H1 (cell line): ENCODE data around the gene PXK. TPM values are rescaled to one million over a fixed set of nuclear protein-coding genes. Genes with fewer than 3 reads are reported as not detected.

Experiments used
- CTCF ChIA-PET: fragments of 300-600 bp; sonication (Branson Sonifier 250); formaldehyde crosslinking; loops from one replicate; lab custom pipeline; 2021; ENCODE audit not compliant: partially characterized antibody; lab: Charles Lee
- POLR2A ChIA-PET: fragments of 300-600 bp; sonication (Branson Sonifier 250); formaldehyde crosslinking; loops from one replicate; lab custom pipeline; 2021; ENCODE audit warnings: inconsistent platforms; ENCODE audit not compliant: partially characterized antibody; lab: Charles Lee
- DNase-seq, 2 experiments: peaks; one replicate each; pipeline versions ENCODE4 v3.0.0 to v3.0.0-alpha.2; 2010 to 2022; ENCODE audit warnings: low spot score in 2 of 2, low read depth in 1 of 2, mixed read lengths in 1 of 2
- FAIRE-seq: peaks from 2 replicates; lab custom pipeline; 2011; peaks lifted over from hg19 to GRCh38; lab: Jason Lieb, UNC
- H2AFZ ChIP-seq: 2 replicates; pipeline ENCODE4 v1.8.1; 2012; ENCODE audit warnings: low read length, inconsistent platforms
- H2AK5ac ChIP-seq: 2 replicates; pipeline ENCODE4 v1.6.1; 2013; ENCODE audit warnings: low read depth, low read length
- H2BK120ac ChIP-seq: replicated peaks from 2 replicates; pipeline ENCODE3; 2013; ENCODE audit warnings: low read depth, low read length, inconsistent platforms
- H2BK12ac ChIP-seq: 2 replicates; pipeline ENCODE4 v1.6.1; 2013; ENCODE audit warnings: low read depth, low read length
- H2BK15ac ChIP-seq: 2 replicates; pipeline ENCODE4 v1.6.1; 2013; ENCODE audit warnings: low read length
- H2BK20ac ChIP-seq: 2 replicates; pipeline ENCODE4 v1.6.1; 2013; ENCODE audit warnings: low read length
- H2BK5ac ChIP-seq: 2 replicates; pipeline ENCODE4 v1.6.1; 2013; ENCODE audit warnings: low read depth, low read length
- H3K14ac ChIP-seq: 2 replicates; pipeline ENCODE4 v1.6.1; 2013; ENCODE audit warnings: inconsistent platforms; ENCODE audit not compliant: insufficient read length
- H3K18ac ChIP-seq: 2 replicates; pipeline ENCODE4 v1.6.1; 2013; ENCODE audit warnings: low read length; ENCODE audit errors: extremely low read depth
- H3K23ac ChIP-seq: 2 replicates; pipeline ENCODE4 v1.6.1; 2013; ENCODE audit warnings: inconsistent platforms; ENCODE audit not compliant: insufficient read length
- H3K23me2 ChIP-seq: 2 replicates; pipeline ENCODE4 v1.6.1; 2013; ENCODE audit warnings: low read depth, low read length
- H3K27ac ChIP-seq: 2 replicates; pipeline ENCODE4 v1.6.1; 2011; ENCODE audit warnings: low read depth, low read length, inconsistent platforms
- H3K27me3 ChIP-seq, 4 experiments: replicated peaks in 1 of 4; 1 replicate in 1 of 4; 2 replicates in 3 of 4; pipeline versions ENCODE4 v1.6.1 to v1.8.1; 2011 to 2013; ENCODE audit warnings: low read length in 3 of 4, mild to moderate bottlenecking in 3 of 4, inconsistent platforms in 2 of 4, mixed read lengths in 2 of 4, moderate library complexity in 1 of 4; ENCODE audit not compliant: control insufficient read depth in 3 of 4, insufficient read depth in 3 of 4; ENCODE audit errors: extremely low read depth in 1 of 4
- H3K36me3 ChIP-seq, 4 experiments: 2 replicates each; pipeline versions ENCODE4 v1.6.1 to v1.8.1; 2011 to 2013; ENCODE audit warnings: mild to moderate bottlenecking in 4 of 4, low read length in 3 of 4, moderate library complexity in 2 of 4, control low read depth in 1 of 4, inconsistent platforms in 1 of 4; ENCODE audit not compliant: insufficient read depth in 4 of 4, control insufficient read depth in 2 of 4
- H3K4ac ChIP-seq: replicated peaks from 2 replicates; pipeline ENCODE3; 2013; ENCODE audit warnings: low read length, low read depth, mixed read lengths, inconsistent platforms; ENCODE audit not compliant: insufficient read length
- H3K4me1 ChIP-seq, 4 experiments: replicated peaks in 1 of 4; 1 replicate in 1 of 4; 2 replicates in 3 of 4; pipeline versions ENCODE4 v1.6.1 to v1.8.1; 2011 to 2013; ENCODE audit warnings: low read length in 3 of 4, inconsistent platforms in 2 of 4, mixed read lengths in 1 of 4; ENCODE audit not compliant: insufficient read depth in 4 of 4, control insufficient read depth in 3 of 4
- H3K4me2 ChIP-seq, 2 experiments: 2 replicates each; pipeline versions ENCODE4 v1.6.1 to v1.8.1; 2011 to 2013; ENCODE audit warnings: low read depth in 2 of 2, low read length in 2 of 2, control low read depth in 1 of 2, inconsistent platforms in 1 of 2, mild to moderate bottlenecking in 1 of 2; ENCODE audit not compliant: insufficient read depth in 1 of 2
- H3K4me3 ChIP-seq, 4 experiments: fragments of 200-600, 300-600 bp in 1 of 4; sonication (generic), shearing (Covaris generic), sonication (Bioruptor Twin) in 1 of 4; 2 replicates each; pipeline versions ENCODE4 v1.5.1 to v1.8.1; 2011 to 2016; ENCODE audit warnings: low read length in 4 of 4, low read depth in 3 of 4, control low read depth in 2 of 4, inconsistent platforms in 2 of 4, mild to moderate bottlenecking in 2 of 4, mixed read lengths in 1 of 4, moderate library complexity in 1 of 4; ENCODE audit not compliant: insufficient read depth in 2 of 4; ENCODE audit errors: extremely low read depth in 1 of 4
- H3K56ac ChIP-seq: replicated peaks from 2 replicates; pipeline ENCODE3; 2013; ENCODE audit warnings: low read depth, mild to moderate bottlenecking, mixed read lengths, low read length, inconsistent platforms; ENCODE audit not compliant: insufficient read length
- H3K79me1 ChIP-seq: 2 replicates; pipeline ENCODE4 v1.6.1; 2013; ENCODE audit warnings: low read depth, low read length, control low read depth
- H3K79me2 ChIP-seq, 2 experiments: 2 replicates each; pipeline versions ENCODE4 v1.6.1 to v1.8.1; 2012 to 2013; ENCODE audit warnings: low read length in 2 of 2, mild to moderate bottlenecking in 2 of 2, inconsistent platforms in 1 of 2; ENCODE audit not compliant: insufficient read depth in 2 of 2, control insufficient read depth in 1 of 2
- H3K9ac ChIP-seq, 4 experiments: replicated peaks in 1 of 4; 1 replicate in 1 of 4; 2 replicates in 3 of 4; pipeline versions ENCODE4 v1.6.1 to v1.8.1; 2011 to 2013; ENCODE audit warnings: low read depth in 3 of 4, low read length in 3 of 4, control low read depth in 2 of 4, mild to moderate bottlenecking in 2 of 4, moderate library complexity in 2 of 4, inconsistent platforms in 1 of 4; ENCODE audit errors: extremely low read depth in 1 of 4
- H3K9me3 ChIP-seq, 2 experiments: 2 replicates each; pipeline versions ENCODE4 v1.6.1 to v1.8.1; 2012 to 2013; ENCODE audit warnings: mild to moderate bottlenecking in 2 of 2, moderate library complexity in 2 of 2, control low read depth in 1 of 2, inconsistent platforms in 1 of 2, low read depth in 1 of 2, low read length in 1 of 2, mixed read lengths in 1 of 2; ENCODE audit not compliant: insufficient read depth in 2 of 2
- H4K20me1 ChIP-seq, 2 experiments: replicated peaks in 1 of 2; 2 replicates each; pipeline versions ENCODE3 to v1.8.1; 2011 to 2013; ENCODE audit warnings: inconsistent platforms in 2 of 2, low read length in 2 of 2, mild to moderate bottlenecking in 1 of 2; ENCODE audit not compliant: insufficient read depth in 2 of 2, control insufficient read depth in 1 of 2
- H4K5ac ChIP-seq: 2 replicates; pipeline ENCODE4 v1.6.1; 2013; ENCODE audit warnings: low read length, low read depth, mixed read lengths, inconsistent platforms; ENCODE audit not compliant: insufficient read length
- H4K8ac ChIP-seq: 2 replicates; pipeline ENCODE4 v1.8.0; 2013; ENCODE audit warnings: mild to moderate bottlenecking, moderate library complexity, low read length, inconsistent platforms; ENCODE audit not compliant: insufficient read depth; ENCODE audit errors: extremely low read depth
- H4K91ac ChIP-seq: replicated peaks from 2 replicates; pipeline ENCODE3; 2013; ENCODE audit warnings: low read length, mixed read lengths, inconsistent platforms; ENCODE audit not compliant: insufficient read length
- CBX5 ChIP-seq: fragments of 300-800, 300-1000 bp; sonication (generic); IDR thresholded peaks from 2 replicates; pipeline ENCODE4 v1.7.1; 2016; ENCODE audit warnings: antibody characterized with exemption, low read length, low read depth
- EGR1 ChIP-seq: IDR thresholded peaks from 2 replicates; pipeline ENCODE4 v1.6.1; 2011; ENCODE audit warnings: low read depth, low read length, borderline replicate concordance
- JUND ChIP-seq: IDR thresholded peaks from 2 replicates; pipeline ENCODE4 v1.6.1; 2011; ENCODE audit warnings: mild to moderate bottlenecking, improper control_type of control experiment, low read length
- KDM4A ChIP-seq: IDR thresholded peaks from one replicate; pipeline ENCODE4 v1.7.1; 2012; ENCODE audit warnings: low read depth, mild to moderate bottlenecking, moderate library complexity, low read length, inconsistent platforms; ENCODE audit not compliant: severe bottlenecking
- NANOG ChIP-seq: IDR thresholded peaks from 2 replicates; pipeline ENCODE4 v1.6.1; 2011; ENCODE audit warnings: low read length, low read depth, mild to moderate bottlenecking, inconsistent platforms; ENCODE audit not compliant: insufficient read depth, poor library complexity, severe bottlenecking
- PHF8 ChIP-seq: fragments of 200-600 bp; sonication (generic); conservative IDR thresholded peaks from 2 replicates; pipeline ENCODE4 v1.7.1; 2012; ENCODE audit warnings: low read depth, mild to moderate bottlenecking, inconsistent platforms, low read length, moderate library complexity
- POLR2A ChIP-seq, 2 experiments: IDR thresholded peaks; 1 replicate in 1 of 2; 2 replicates in 1 of 2; pipeline ENCODE4 v1.6.1; 2011; ENCODE audit warnings: low read depth in 2 of 2, low read length in 2 of 2, mild to moderate bottlenecking in 2 of 2; ENCODE audit errors: control extremely low read depth in 1 of 2
- RAD21 ChIP-seq, 2 experiments: IDR thresholded peaks in 1 of 2; conservative IDR thresholded peaks in 1 of 2; 2 replicates each; pipeline ENCODE4 v1.6.1; 2011; ENCODE audit warnings: low read depth in 2 of 2, low read length in 2 of 2, improper control_type of control experiment in 1 of 2, inconsistent platforms in 1 of 2, mild to moderate bottlenecking in 1 of 2, moderate library complexity in 1 of 2
- RBBP5 ChIP-seq: IDR thresholded peaks from 2 replicates; pipeline ENCODE4 v1.7.1; 2012; ENCODE audit warnings: low read depth, mild to moderate bottlenecking, inconsistent platforms, low read length, moderate library complexity, borderline replicate concordance
- RXRA ChIP-seq: IDR thresholded peaks from 2 replicates; pipeline ENCODE4 v1.6.1; 2011; ENCODE audit warnings: low read depth, mild to moderate bottlenecking, low read length, moderate library complexity; ENCODE audit not compliant: insufficient read depth
- SRF ChIP-seq: IDR thresholded peaks from 2 replicates; pipeline ENCODE4 v1.6.1; 2011; ENCODE audit warnings: mild to moderate bottlenecking, low read depth, low read length, moderate library complexity
- SUZ12 ChIP-seq: fragments of 200-600 bp; sonication (generic); IDR thresholded peaks from 2 replicates; pipeline ENCODE4 v1.6.1; 2012; ENCODE audit warnings: mild to moderate bottlenecking, inconsistent platforms, low read length, moderate library complexity, mixed read lengths
- WGBS, 2 experiments: shearing (Covaris generic) in 1 of 2; methylation state at CpG; one replicate each; pipeline versions ENCODE4 v1.1.6 to v1.1.7; 2013 to 2015; ENCODE audit warnings: low lambda C conversion rate in 2 of 2, mixed read lengths in 2 of 2, inconsistent platforms in 1 of 2, low coverage in 1 of 2, missing lambda C conversion rate in 1 of 2; ENCODE audit not compliant: insufficient replicate concordance in 2 of 2, insufficient coverage in 1 of 2, insufficient read length in 1 of 2; ENCODE audit errors: extremely low coverage in 1 of 2, missing lambda C conversion rate in 1 of 2; 5-methylcytosine and 5-hydroxymethylcytosine counted together
- polyA plus RNA-seq, 7 experiments: library from polyadenylated mRNA; depleted of rRNA in 3 of 7; stranded (reverse) in 5 of 7; unstranded in 2 of 7; fragments of >200 nt in 5 of 7; fragments of 200-250 nt in 2 of 7; gene quantifications; 1 replicate in 5 of 7; 2 replicates in 1 of 7; 4 replicates in 1 of 7; pipeline versions ENCODE4 v1.2.1 to v1.2.3, GENCODE V29; 2011 to 2013; ENCODE audit warnings: missing spikeins in 2 of 7, mixed read lengths in 2 of 7
- total RNA-seq: library from RNA; stranded (reverse); fragmentation: NEBNext Ultra II Directional; extraction: Animal tissue kit (Norgen Biotek cat#: 25700); gene quantifications from 2 replicates; pipeline ENCODE4 v1.2.1, GENCODE V29; 2021
- TF ChIP-seq, protein P1 (sequence below): IDR thresholded peaks from 2 replicates; pipeline ENCODE4 v1.6.1; 2012; ENCODE audit warnings: inconsistent platforms

The PXK gene
- total and polyA plus RNA-seq, 2 of the 8 experiments (the other 6 are each of a cell fraction or from before 2014, with no cell fraction given): 3.5 to 7.1 TPM

DNA sequence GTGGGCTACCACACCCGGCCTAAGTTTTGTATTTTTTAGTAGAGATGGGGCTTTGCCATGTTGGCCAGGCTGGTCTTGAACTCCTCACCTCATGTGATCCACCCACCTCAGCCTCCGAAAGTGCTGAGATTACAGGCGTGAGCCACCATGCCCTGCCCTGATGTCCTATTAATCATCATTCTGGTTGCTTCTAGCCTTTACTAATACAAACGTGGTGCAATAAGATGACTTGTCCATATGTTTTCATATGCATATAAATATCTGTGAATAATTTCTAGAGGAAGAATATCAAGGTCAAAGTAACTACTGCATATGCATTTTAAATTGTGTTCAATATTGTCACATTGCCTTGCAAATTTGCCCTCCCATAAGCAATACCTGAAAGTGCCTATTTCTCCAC lies 126.5 kb downstream of the PXK start:
- H2BK120ac ChIP-seq: no peak overlapping the region
- no peak overlapping the region for H4K5ac ChIP-seq
- H3K4me2 ChIP-seq: no peak overlapping the region
- H3K23ac ChIP-seq: no peak overlapping the region
- H3K9me3 ChIP-seq: no peaks in the 10 kb centered on the region
- H3K79me2 ChIP-seq: no peaks in the 10 kb centered on the region
- H2BK12ac ChIP-seq: no peak overlapping the region
- H3K23me2 ChIP-seq: no peaks in the 10 kb centered on the region
- H3K9ac ChIP-seq: no peak overlapping the region
- no peak overlapping the region for H2BK20ac ChIP-seq
- no peaks in the 10 kb centered on the region for H4K20me1 ChIP-seq
- H3K4me1 ChIP-seq: peaks cover 0 to 4% (median 2%) of the 10 kb centered on the region in 4 experiments; a peak in 4 of 7 replicates
- H4K8ac ChIP-seq: no peak overlapping the region
- no peak for DNase-seq
- no peaks in the 10 kb centered on the region for H3K36me3 ChIP-seq
- H3K27ac ChIP-seq: no peak overlapping the region
- no peaks in the 10 kb centered on the region for H3K27me3 ChIP-seq
- no peak overlapping the region for H2BK5ac ChIP-seq
- H3K56ac ChIP-seq: no peak overlapping the region
- no peak overlapping the region for H2AFZ ChIP-seq
- H3K18ac ChIP-seq: no peak overlapping the region
- WGBS, 2 experiments: 92% methylated on average over 4 of the region's 4 CpGs; no CpG with 5 or more reads in 1 of the 2 experiments
- H4K91ac ChIP-seq: no peak overlapping the region
- ChIA-PET CTCF (interaction anchor here (0.9 kb wide), 1 partner anchor 8 kb away, joined by 6 read pairs; no protein-coding TSS in a partner anchor), POLR2A (interaction anchor here (0.7 to 1.2 kb wide), 2 partner anchors 11 to 153 kb away, joined by 3 to 4 read pairs; partner anchors contain the start of genes HTD2 and RPP14)
- no peak overlapping the region for H3K14ac ChIP-seq
- no peak overlapping the region for H2BK15ac ChIP-seq
- no peak overlapping the region for H3K4ac ChIP-seq
- H2AK5ac ChIP-seq: no peak overlapping the region
- no peak for FAIRE-seq
- H3K79me1 ChIP-seq: no peaks in the 10 kb centered on the region
- no peak overlapping the region for H3K4me3 ChIP-seq
- TF ChIP-seq KDM4A (no peak), POLR2A (IDR thresholded peaks at IDR 0.05; ENCODE audit: control extremely low read depth in 1 of 2, low read depth in 2 of 2, low read length in 2 of 2) (no peak), RXRA (no peak), RAD21 (IDR thresholded peaks at IDR 0.05 in 1 of 2, conservative IDR thresholded peaks at IDR 0.05 in 1 of 2; ENCODE audit: low read depth in 2 of 2, low read length in 2 of 2) (no peak), RBBP5 (no peak), NANOG (no peak), EGR1 (no peak), PHF8 (no peak), CBX5 (no peak), JUND (no peak), SRF (no peak), SUZ12 (no peak)
- TF ChIP-seq, protein P1, sequence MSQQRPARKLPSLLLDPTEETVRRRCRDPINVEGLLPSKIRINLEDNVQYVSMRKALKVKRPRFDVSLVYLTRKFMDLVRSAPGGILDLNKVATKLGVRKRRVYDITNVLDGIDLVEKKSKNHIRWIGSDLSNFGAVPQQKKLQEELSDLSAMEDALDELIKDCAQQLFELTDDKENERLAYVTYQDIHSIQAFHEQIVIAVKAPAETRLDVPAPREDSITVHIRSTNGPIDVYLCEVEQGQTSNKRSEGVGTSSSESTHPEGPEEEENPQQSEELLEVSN: no peak
